Stimulated activated CD8-positive, alpha-beta memory T cell treated with anti-CD3 and anti-CD28 coated beads, Interleukin-15, amount 100 ng/mL, for 24 hours (primary cell): ENCODE data around the gene DHX34.
"Not testable (repeated sequence)": the region's sequence is repeated elsewhere in the genome, so short reads cannot be mapped to it uniquely, and the experiment has no call there.

Source experiments
- DNase-seq: peaks from one replicate; pipeline ENCODE4 v3.0.0-alpha.2; 2020; ENCODE audit warnings: low read depth

DHX34 gene

GRCh38 chr19:47365455-47365854, 16.3 kb downstream of the DHX34 start:
- DNase-seq, result not testable (repeated sequence)

GRCh38 chr19:47370045-47370611, 21.0 kb downstream of the DHX34 start:
- DNase-seq, result no peak

GRCh38 chr19:47371261-47371660, 22.1 kb downstream of the DHX34 start:
- DNase-seq, result no peak

GRCh38 chr19:47372603-47373002, 23.5 kb downstream of the DHX34 start:
- no peak for DNase-seq

GRCh38 chr19:47373246-47374240, 24.4 kb downstream of the DHX34 start:
- no peak for DNase-seq

- no peak for DNase-seq
Observed at GRCh38 chr19:47374876-47375693, 26.0 kb downstream of the DHX34 start.

GRCh38 chr19:47375694-47376588, 26.8 kb downstream of the DHX34 start:
- DNase-seq, result no peak

GRCh38 chr19:47376589-47377144, 27.6 kb downstream of the DHX34 start:
- DNase-seq, result no peak

GRCh38 chr19:47377208-47377701, 28.1 kb downstream of the DHX34 start:
- no peak for DNase-seq

- no peak for DNase-seq
Observed at GRCh38 chr19:47377801-47378200, 28.7 kb downstream of the DHX34 start.

- no peak for DNase-seq
Observed at GRCh38 chr19:47378246-47378645, 29.1 kb downstream of the DHX34 start.

GRCh38 chr19:47379381-47379938, 30.3 kb downstream of the DHX34 start:
- DNase-seq, result no peak

- no peak for DNase-seq
Observed at GRCh38 chr19:47380559-47380958, 31.4 kb downstream of the DHX34 start.

GRCh38 chr19:47381121-47381520, 32.0 kb downstream of the DHX34 start:
- DNase-seq, result no peak

GRCh38 chr19:47381653-47382279, 32.7 kb downstream of the DHX34 start:
- no peak for DNase-seq

GRCh38 chr19:47383890-47384289, 34.8 kb downstream of the DHX34 start:
- DNase-seq, result not testable (repeated sequence)

- DNase-seq, result not testable (repeated sequence)
Observed at GRCh38 chr19:47384533-47384932, 35.4 kb downstream of the DHX34 start.

GRCh38 chr19:47386582-47386981, 37.5 kb downstream of the DHX34 start:
- DNase-seq, result not testable (repeated sequence)

- DNase-seq, result not testable (repeated sequence)
Observed at GRCh38 chr19:47387623-47388022, 38.5 kb downstream of the DHX34 start.

- not testable (repeated sequence) for DNase-seq
Observed at GRCh38 chr19:47388721-47389120, 39.6 kb downstream of the DHX34 start.
